Fibroblast of lung (primary cell): ENCODE measurements around the gene MAPT.
"Not testable (repeated sequence)": the region's sequence is repeated elsewhere in the genome, so short reads cannot be mapped to it uniquely, and the experiment has no call there.

Experiments used
- CTCF ChIP-seq, 2 donors: IDR thresholded peaks in 1 of 2; conservative IDR thresholded peaks in 1 of 2; 1 replicate in 1 of 2; 2 replicates in 1 of 2; pipeline ENCODE4 v1.5.1; 2011 to 2012; ENCODE audit warnings: low read length in 2 of 2, control low read depth in 1 of 2, inconsistent platforms in 1 of 2, low read depth in 1 of 2, mild to moderate bottlenecking in 1 of 2
- EZH2 ChIP-seq: IDR thresholded peaks from 2 replicates; pipeline ENCODE4 v1.5.1; 2012; ENCODE audit warnings: low read length, control low read depth, mild to moderate bottlenecking; ENCODE audit errors: missing control alignments

GRCh38 chr17:46006082-46006481, 111.7 kb downstream of the MAPT start:
- not testable (repeated sequence) for TF ChIP-seq CTCF (conservative IDR thresholded peaks at IDR 0.05 in 1 of 2, IDR thresholded peaks at IDR 0.05 in 1 of 2; ENCODE audit: low read depth in 1 of 2, low read length in 2 of 2); EZH2
